Stimulated activated CD4-positive, alpha-beta T cell treated with anti-CD3 and anti-CD28 coated beads, Interleukin-2, amount 100 ng/mL, for 48 hours (primary cell): Measurements from ENCODE around the gene FCER2.

Source experiments
- DNase-seq, 2 donors: peaks; one replicate each; pipeline ENCODE4 v3.0.0-alpha.2; 2020

Gene FCER2

DNA sequence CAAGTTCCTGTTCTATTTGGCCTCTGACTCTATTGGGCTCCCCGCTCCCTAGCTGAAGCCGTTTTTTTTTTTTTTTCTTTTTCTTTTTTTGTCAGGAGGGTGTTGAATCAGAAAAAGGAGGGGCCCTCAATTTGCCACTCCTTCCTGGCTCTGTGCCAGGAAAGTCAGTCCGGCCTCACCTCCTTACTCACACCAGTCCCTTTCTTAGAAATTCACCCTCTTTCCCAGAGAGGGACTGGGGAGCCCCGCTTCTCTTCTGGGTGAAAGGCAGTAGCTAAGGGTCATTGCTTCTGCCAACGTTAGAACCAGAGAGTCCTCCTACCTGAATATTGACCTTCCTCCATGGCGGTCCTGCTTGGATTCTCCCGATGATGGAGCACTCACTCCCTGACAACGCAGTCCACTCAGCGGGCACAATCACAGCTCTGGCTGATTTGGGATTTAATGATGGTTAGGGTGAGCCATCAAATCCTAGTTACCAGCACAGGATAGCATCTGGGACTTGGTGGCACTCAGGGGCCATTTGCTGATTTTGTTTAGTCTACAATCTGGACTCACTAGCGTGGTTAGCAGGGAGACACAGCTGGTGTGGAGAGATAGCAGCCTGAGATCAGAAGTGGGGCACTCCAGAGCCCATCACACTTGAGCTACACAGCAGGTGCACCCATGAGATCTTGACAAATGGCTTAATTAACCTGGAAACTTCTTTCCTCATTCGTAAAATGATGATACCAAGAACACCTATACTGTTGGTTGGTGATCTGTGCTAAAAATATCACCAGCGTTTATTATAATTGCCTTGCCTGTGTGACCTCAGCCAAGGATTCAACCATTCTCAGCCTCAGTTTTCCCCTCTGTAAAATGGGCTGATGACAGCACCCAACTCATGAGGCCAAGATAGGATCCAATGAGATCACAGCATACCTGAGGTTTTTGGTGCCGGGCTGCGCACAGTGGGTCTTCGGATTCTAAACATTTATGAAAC, 2.2 kb downstream of the FCER2 start:
- peak; percentile 49 to 52 for DNase-seq

GRCh38 chr19:7699003-7699402, 2.9 kb downstream of the FCER2 start:
- no peak for DNase-seq

- DNase-seq = no peak
Measured at GRCh38 chr19:7698583-7698982, 3.3 kb downstream of the FCER2 start.

DNA sequence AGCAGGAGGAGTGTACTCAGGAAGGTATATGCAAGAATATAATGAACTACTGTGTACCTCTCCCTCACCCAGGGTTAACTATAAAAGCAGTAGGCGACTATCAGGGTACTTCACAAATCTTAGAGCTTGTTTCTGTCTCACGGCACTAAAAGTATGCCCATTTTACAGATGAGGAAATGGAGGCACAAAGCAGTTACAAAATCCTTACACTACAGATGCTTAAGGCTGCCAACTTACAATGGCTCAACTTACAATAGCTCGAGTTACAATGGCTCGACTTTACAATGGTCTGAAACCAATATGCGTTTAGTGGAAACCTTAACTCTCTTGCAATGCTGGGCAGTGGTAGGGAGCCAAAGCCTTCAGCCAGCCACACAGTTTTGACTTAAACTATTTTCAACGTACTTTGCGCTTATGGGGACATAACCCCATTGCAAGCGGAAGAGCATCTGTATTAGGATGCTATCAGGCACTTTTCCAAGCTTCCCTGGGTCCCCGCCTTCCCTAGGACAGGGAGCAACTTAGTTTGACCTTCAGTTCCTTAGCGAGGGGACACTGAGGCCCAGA, 4.1 kb downstream of the FCER2 start:
- DNase-seq = no peak

- no peak for DNase-seq
Measured at GRCh38 chr19:7694499-7694898, 7.4 kb downstream of the FCER2 start.

GRCh38 chr19:7692417-7693088, 9.4 kb downstream of the FCER2 start:
- DNase-seq = no peak

GRCh38 chr19:7691497-7691896, 10.4 kb downstream of the FCER2 start:
- no peak for DNase-seq

GRCh38 chr19:7690779-7691258, 11.1 kb downstream of the FCER2 start:
- no peak for DNase-seq

DNA sequence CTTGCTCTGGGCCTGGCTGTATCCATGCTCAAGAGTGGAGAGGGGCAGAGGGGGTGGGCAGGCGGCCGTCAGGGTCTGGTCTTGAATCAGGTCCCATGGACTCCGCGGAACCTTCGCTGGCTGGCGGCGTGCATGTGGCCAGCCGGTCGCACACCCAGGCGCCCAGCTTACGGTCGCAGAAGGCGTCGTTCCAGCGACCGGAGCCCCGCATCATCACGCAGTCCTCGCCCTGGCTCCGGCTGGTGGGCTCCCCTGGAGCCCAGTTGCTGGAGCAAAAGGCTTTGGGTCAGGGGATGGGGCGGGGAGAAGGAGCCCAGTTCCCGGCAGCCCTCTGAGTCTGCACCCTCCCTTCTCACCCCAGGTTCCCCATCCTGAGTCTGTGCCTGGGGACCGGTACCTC, 12.8 kb downstream of the FCER2 start:
- no peak for DNase-seq

DNA sequence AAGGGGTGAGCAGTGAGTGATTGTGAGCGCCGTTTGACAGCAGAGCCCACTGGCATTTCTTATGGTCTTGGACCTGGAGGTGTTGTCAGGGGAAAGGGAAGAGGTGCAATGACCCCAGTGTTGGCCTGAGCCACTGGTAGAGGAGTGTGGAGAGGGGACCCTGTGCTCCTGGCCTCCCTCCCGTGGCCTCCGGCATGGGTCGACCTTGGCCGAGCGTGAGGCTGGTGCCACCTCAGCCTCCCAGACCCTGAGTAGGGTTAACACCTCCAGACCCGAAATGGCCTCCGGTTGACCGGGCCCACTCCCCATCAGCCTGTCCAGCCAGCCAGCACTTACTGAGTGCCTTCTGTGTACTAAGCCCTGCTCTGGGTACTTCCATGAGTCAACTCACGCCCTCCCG, 14.8 kb downstream of the FCER2 start:
- DNase-seq = no peak

DNA sequence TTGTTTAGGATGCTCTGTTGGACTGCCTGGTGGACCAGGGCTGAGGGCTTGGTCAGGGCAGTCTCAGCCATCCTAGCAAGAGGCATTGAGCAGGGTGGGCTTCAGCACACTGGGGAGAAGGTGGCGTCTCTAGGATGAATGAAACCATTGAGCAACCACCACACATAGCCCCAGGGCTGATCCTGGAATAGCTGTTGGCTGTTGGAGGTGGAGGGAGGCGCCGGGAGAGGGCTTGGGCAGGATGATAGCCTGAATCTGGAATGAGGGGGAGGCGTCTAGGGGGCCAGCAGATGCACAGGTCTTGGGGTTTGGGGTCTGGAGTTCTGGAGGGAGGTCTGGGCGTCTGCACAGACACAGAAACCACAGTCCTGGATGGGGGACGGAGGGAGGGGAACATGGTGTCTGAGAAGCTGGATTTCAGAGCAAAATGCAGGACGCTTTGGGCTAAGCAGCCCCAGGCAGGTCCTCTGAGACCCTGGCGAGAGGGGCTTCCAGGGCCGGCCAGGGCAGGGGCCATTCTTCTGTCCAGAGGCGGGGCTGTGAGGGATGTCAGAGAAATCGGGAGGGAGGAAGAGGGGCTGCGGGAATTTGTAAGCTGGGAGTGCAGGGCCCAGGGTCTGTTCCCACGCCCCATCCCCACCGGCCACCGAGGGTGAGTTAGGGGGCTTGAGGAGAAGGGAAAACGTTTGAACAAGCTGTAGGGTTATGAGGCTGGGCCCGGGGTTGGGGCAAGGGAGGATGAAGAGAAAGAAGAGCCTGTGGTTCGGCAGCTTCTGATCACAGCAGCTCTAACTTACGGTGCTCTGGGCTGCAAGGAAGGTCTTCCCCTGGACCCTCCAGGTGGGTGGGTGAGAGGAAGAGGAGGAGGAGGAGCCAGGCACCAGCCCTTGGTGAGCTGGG, 16.1 kb downstream of the FCER2 start:
- no peak for DNase-seq

- no peak for DNase-seq
Measured at GRCh38 chr19:7682175-7682855, 19.6 kb downstream of the FCER2 start.

- peak; percentile 83 to 88 for DNase-seq
Measured at GRCh38 chr19:7681340-7682174, 20.4 kb downstream of the FCER2 start.

DNA sequence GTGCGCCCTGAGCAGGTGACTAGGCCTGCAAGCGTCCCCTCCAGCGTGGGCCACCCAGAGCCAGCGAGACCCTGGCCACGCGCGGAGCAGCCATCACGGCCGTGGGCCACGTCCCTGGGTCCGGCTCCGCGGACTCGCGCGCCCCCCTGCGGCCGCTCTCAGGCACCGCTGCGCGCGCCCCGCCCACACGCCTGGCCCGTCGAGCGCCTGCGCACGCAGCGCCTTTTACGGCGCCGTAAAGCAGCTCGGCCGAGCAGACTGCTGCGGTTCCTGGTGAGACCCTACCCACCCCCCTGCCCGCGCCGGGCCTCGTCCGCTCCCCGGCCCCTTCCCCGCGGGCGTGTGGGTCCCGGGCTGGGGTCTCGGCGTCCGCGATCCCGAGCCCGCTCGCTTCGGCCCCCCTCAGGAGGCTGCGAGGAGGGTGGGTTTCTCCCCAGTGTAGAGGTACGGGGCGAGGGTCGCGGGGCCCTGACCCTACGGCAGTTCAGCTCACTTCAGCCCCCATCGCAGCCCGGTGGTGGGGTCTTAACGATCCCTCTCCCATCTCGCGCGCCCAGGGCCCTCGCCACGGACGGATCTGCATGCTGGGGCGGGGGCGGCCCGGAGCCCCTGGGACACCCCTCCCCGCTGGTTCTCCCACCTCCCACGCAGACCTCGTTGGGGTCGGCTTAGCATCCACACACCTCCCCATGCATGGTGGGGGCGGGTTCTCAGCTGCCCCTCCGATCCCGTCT, 21.2 kb downstream of the FCER2 start, which contains the start of gene TRAPPC5:
TRAPPC5 (plus strand) TSS at position 228 of the 734 bp plus-strand sequence. CDS start 1,421 bp downstream, outside the sequence.
- DNase-seq = peak; percentile 88 to 90

DNA sequence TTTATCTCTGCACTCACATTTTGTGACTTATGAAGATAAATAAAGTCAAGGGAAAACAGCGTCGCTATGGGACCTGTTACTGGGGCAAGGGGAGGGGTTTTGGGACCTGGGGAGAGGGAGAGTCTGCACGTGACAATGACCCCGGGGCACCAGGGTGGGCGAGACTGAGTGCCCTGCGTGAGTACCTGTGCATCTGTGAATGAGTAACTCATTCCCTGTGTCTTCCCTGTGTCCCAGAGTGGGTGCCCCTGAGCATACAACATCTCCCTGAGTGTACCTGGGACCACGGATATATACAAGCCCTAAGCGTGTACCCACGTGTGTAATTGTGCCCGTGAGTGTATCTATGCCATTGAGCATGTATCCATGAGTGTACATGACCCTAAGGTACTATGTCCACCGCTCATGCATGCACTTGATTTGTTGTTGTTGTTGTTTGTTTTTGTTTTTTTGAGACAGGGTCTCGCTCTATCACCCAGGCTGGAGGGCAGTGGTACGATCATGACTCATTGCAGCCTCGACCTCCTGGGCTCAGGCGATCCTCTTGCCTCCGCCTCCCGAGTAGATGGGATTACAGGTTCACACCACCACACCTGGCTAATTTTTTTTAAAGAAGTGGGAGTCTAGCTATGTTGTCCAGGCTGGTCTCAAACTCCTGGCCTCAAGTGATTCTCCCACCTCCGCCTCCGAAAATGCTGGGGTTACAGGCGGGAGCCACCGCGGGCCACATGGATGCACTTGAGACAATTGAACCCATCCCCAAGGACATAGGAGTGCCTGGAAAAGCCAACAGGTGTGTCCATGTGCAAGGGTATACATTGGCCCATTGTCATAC, 21.9 kb downstream of the FCER2 start:
- no peak for DNase-seq

DNA sequence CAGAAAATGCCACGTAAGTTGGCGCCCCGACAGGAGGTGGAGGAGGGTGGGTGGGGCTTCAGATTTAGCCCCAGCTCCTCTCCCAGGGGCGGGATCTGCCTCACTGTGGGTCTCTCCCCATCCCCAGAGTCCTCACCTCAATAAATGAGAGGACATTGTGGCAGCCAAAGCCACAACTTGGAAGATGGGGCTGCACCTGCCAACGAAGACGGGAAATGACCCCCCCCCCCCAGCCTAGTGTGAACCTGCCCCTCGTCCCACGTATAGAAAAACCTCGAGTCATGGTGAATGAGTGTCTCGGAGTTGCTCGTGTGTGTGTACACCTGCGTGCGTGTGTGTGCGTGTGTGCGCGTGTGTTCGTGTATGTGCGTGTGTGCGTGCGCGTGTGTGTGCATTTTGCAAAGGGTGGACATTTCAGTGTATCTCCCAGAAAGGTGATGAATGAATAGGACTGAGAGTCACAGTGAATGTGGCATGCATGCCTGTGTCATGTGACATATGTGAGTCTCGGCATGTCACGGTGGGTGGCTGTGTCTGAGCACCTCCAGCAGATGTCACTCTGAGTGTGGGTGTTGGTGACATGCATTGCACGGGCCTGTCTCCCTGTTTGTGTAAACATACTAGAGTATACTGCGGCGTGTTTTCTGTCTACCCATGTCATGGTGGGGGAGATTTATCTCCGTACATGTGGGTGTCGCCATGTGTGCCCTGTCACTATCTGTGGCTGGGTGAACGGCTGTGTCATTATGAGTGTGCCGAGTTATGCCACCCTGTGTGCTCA, 22.8 kb downstream of the FCER2 start:
- DNase-seq = peak; percentile 45 to 46

- no peak for DNase-seq
Measured at GRCh38 chr19:7677669-7678311, 24.1 kb downstream of the FCER2 start.

- DNase-seq = no peak
Measured at GRCh38 chr19:7676854-7677253, 25.1 kb downstream of the FCER2 start, which contains the start of gene MCEMP1. Gene MCEMP1 (plus strand): TSS chr19:7677090. CDS start chr19:7677121, 31 bp downstream.
